Activated T-helper 2 cell treated with anti-CD3 and anti-CD28 coated beads, Interferon-gamma antibody, Interleukin-2, Interleukin-4, amounts not matched to agents 10 μg/mL and 5 μg/mL and 100 μg/mL, durations not matched to agents 14 hours and 24 hours and 36 hours (primary cell): Measurements from ENCODE around the gene CD74. TPM values are rescaled to one million over a fixed set of nuclear protein-coding genes. Genes with fewer than 3 reads are reported as not detected.
A peak's percentile ranks its signal among the peaks of the same experiment; 100 is the strongest.

ENCODE experiments used
- DNase-seq: peaks from one replicate; pipeline ENCODE4 v3.0.0; 2021; ENCODE audit warnings: low spot score
- H3K27ac Mint-ChIP-seq: one replicate; pipeline ENCODE4 v1.8.0; 2021; ENCODE audit warnings: mixed read lengths
- H3K27me3 Mint-ChIP-seq: one replicate; pipeline ENCODE4 v1.8.0; 2021; ENCODE audit warnings: low read depth, mixed read lengths
- H3K36me3 Mint-ChIP-seq: one replicate; pipeline ENCODE4 v1.8.0; 2021; ENCODE audit warnings: low read depth, mixed read lengths
- H3K4me1 Mint-ChIP-seq: one replicate; pipeline ENCODE4 v1.8.0; 2021; ENCODE audit warnings: low read depth, mixed read lengths
- H3K4me3 Mint-ChIP-seq: one replicate; pipeline ENCODE4 v1.8.0; 2021; ENCODE audit warnings: low read depth, mild to moderate bottlenecking, moderate library complexity, mixed read lengths
- H3K9me3 Mint-ChIP-seq: one replicate; pipeline ENCODE4 v1.8.0; 2021; ENCODE audit warnings: mixed read lengths
- intact Hi-C: fragments of 100-400 bp; cut with micrococcal nuclease; formaldehyde crosslinking; loops from one replicate; pipeline ENCODE4 v1.15.1; 2023
- total RNA-seq: library from RNA; stranded (reverse); gene quantifications from 2 replicates; pipeline ENCODE4 v1.2.3, GENCODE V29; 2022

CD74 gene
- total RNA-seq, 1 donor from 2014 or later: 452 TPM

DNA sequence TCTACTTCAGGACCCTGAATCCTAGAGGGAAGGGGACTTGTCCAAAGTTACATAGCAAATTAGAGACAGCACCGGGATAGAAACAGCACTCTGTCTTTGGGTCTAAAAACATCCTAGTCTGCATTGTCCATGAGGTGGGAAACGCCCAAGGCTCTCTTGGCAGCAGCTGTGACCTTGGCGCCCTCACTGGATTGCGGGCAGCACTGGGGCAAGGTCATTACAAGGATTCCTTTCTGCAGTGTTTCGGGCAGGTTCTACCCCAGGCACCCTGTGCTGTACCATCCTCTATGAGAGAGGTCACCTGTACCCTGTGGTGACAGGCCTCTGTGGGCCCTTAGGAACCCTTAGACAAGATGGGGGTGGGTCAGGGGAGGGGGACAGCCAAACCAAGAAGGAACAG, 8.6 kb downstream of the CD74 start:
- peaks cover 61% of the 10 kb centered on the region for H3K36me3 Mint-ChIP-seq

DNA sequence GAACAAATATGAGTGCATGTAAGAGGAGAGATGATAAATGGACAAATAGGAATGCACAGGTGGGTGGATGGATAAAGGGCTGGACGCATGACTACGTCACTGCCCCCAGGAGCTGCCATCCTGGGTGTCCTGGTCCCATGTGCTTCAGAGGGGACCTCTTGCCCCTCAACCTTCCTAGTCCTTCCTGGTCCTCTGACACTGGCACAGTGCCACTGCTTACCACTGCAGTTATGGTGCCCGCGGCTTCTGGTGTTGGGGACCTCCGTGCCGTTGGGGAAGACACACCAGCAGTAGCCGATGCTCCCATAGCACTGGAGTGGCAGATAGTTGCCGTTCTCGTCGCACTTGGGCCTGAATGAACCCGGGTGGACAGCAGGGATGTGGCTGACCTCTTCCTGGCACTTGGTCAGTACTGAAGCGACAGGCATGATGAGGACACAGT, 9.8 kb downstream of the CD74 start:
- intact Hi-C loops: no loop called here
- no peak for DNase-seq
- Mint-ChIP-seq H3K27me3 (no peaks in the 10 kb centered on the region), H3K4me3 (no peak overlapping the region), H3K4me1 (peaks cover 3% of the 10 kb centered on the region), H3K9me3 (no peaks in the 10 kb centered on the region), H3K36me3 (peaks cover 63% of the 10 kb centered on the region), H3K27ac (peak overlapping the region; percentile 2)

More for the DNA sequence above, 8.6 kb downstream of the CD74 start:
- Mint-ChIP-seq H3K27ac (no peak overlapping the region), H3K27me3 (no peaks in the 10 kb centered on the region), H3K4me1 (peaks cover 7% of the 10 kb centered on the region), H3K9me3 (no peaks in the 10 kb centered on the region), H3K4me3 (no peak overlapping the region)
- no peak for DNase-seq
- intact Hi-C loops: no loop called here

DNA sequence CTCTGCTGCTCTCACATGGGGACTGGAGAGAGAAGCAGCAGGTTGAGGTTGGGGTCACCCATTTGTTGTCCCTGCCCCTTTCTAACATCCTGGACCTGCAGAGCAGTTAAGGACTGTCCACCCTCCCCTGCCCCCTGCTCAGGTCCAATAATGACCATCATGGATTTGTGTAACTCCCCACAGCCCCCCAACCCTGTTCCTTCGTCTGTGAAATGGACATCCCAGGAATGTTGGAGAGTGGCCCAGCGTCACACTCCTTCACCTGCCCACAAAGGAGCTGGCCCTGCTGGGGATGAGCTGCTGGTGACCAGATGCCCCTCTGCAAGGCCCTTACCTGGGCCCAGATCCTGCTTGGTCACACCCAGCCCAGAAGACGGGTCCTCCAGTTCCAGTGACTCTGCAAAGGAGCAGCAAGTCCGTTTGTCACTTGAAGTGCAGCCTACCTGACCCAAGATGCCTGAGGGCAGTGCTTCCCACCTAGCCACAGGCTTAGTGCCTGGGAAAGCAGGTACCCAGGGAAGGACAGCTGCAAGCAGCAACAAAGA, 10.4 kb downstream of the CD74 start:
- intact Hi-C loops: no loop called here
- Mint-ChIP-seq H3K4me1 (peaks cover 3% of the 10 kb centered on the region), H3K27me3 (no peaks in the 10 kb centered on the region), H3K9me3 (no peaks in the 10 kb centered on the region), H3K27ac (peak overlapping the region; percentile 2), H3K36me3 (peaks cover 63% of the 10 kb centered on the region), H3K4me3 (no peak overlapping the region)
- DNase-seq: no peak

GRCh38 chr5:150401376-150402228, 11.1 kb downstream of the CD74 start:
- no peak overlapping the region for H3K4me3 Mint-ChIP-seq
- H3K27ac Mint-ChIP-seq: peak overlapping the region; percentile 25
- H3K27me3 Mint-ChIP-seq: no peaks in the 10 kb centered on the region
- intact Hi-C loops: no loop called here
- peaks cover 3% of the 10 kb centered on the region for H3K4me1 Mint-ChIP-seq
- H3K9me3 Mint-ChIP-seq: no peaks in the 10 kb centered on the region
- H3K36me3 Mint-ChIP-seq: peaks cover 59% of the 10 kb centered on the region
- DNase-seq: no peak

DNA sequence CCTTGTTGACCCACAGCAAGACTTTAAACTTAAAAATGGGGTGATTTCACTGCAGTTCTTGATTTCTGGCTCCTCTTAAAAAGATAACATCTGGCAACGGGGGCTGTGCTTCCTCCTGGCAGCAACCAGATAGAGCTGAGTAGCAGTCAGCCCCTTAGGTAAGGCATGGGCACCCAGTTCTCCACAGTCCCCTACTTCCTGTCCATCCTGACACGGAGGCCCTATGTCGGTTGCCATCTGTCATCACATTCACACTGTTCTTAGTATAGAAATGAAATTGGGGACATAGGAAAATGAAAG, 11.7 kb downstream of the CD74 start:
- no peaks in the 10 kb centered on the region for H3K27me3 Mint-ChIP-seq
- no peak for DNase-seq
- H3K4me1 Mint-ChIP-seq: peaks cover 3% of the 10 kb centered on the region
- H3K4me3 Mint-ChIP-seq: no peak overlapping the region
- peak overlapping the region; percentile 25 for H3K27ac Mint-ChIP-seq
- no peaks in the 10 kb centered on the region for H3K9me3 Mint-ChIP-seq
- H3K36me3 Mint-ChIP-seq: peaks cover 62% of the 10 kb centered on the region
- intact Hi-C loops: no loop called here

- peaks cover 65% of the 10 kb centered on the region for H3K36me3 Mint-ChIP-seq
- H3K4me1 Mint-ChIP-seq: peaks cover 3% of the 10 kb centered on the region
- no peak for DNase-seq
- no peaks in the 10 kb centered on the region for H3K9me3 Mint-ChIP-seq
- intact Hi-C loops: no loop called here
- no peak overlapping the region for H3K4me3 Mint-ChIP-seq
- H3K27ac Mint-ChIP-seq: peak overlapping the region; percentile 35
- H3K27me3 Mint-ChIP-seq: no peaks in the 10 kb centered on the region
Observed at GRCh38 chr5:150400316-150401075, 12.2 kb downstream of the CD74 start.

- Mint-ChIP-seq H3K4me3 (no peak overlapping the region), H3K27me3 (no peaks in the 10 kb centered on the region), H3K27ac (no peak overlapping the region), H3K9me3 (no peaks in the 10 kb centered on the region), H3K4me1 (peaks cover 3% of the 10 kb centered on the region), H3K36me3 (peaks cover 67% of the 10 kb centered on the region)
- intact Hi-C loops: loop anchor here (5.0 kb wide), 1 partner anchor 38 kb away; no protein-coding TSS in a partner anchor
- no peak for DNase-seq
Observed at GRCh38 chr5:150399524-150400211, 13.0 kb downstream of the CD74 start.

GRCh38 chr5:150398722-150399523, 13.8 kb downstream of the CD74 start:
- Mint-ChIP-seq H3K27ac (no peak overlapping the region), H3K27me3 (no peaks in the 10 kb centered on the region), H3K4me1 (peaks cover 5% of the 10 kb centered on the region), H3K4me3 (no peak overlapping the region), H3K9me3 (no peaks in the 10 kb centered on the region), H3K36me3 (peaks cover 65% of the 10 kb centered on the region)
- intact Hi-C loops: loop anchor here (5.0 kb wide), 1 partner anchor 38 kb away; no protein-coding TSS in a partner anchor
- DNase-seq: no peak

- Mint-ChIP-seq H3K27ac (peak overlapping the region; percentile 35), H3K9me3 (no peaks in the 10 kb centered on the region), H3K27me3 (no peaks in the 10 kb centered on the region), H3K4me1 (peaks cover 5% of the 10 kb centered on the region), H3K36me3 (peaks cover 66% of the 10 kb centered on the region), H3K4me3 (no peak overlapping the region)
- intact Hi-C loops: loop anchor here (5.0 kb wide), 1 partner anchor 39 kb away; no protein-coding TSS in a partner anchor
- DNase-seq: no peak
Observed at GRCh38 chr5:150397782-150398721, 14.7 kb downstream of the CD74 start.

- intact Hi-C loops: loop anchor here (5.0 kb wide), 1 partner anchor 40 kb away; no protein-coding TSS in a partner anchor
- H3K27ac Mint-ChIP-seq: no peak overlapping the region
- no peak for DNase-seq
- peaks cover 61% of the 10 kb centered on the region for H3K36me3 Mint-ChIP-seq
- peaks cover 5% of the 10 kb centered on the region for H3K4me1 Mint-ChIP-seq
- H3K27me3 Mint-ChIP-seq: no peaks in the 10 kb centered on the region
- H3K4me3 Mint-ChIP-seq: no peak overlapping the region
- no peaks in the 10 kb centered on the region for H3K9me3 Mint-ChIP-seq
Observed at GRCh38 chr5:150397146-150397781, 15.4 kb downstream of the CD74 start.

DNA sequence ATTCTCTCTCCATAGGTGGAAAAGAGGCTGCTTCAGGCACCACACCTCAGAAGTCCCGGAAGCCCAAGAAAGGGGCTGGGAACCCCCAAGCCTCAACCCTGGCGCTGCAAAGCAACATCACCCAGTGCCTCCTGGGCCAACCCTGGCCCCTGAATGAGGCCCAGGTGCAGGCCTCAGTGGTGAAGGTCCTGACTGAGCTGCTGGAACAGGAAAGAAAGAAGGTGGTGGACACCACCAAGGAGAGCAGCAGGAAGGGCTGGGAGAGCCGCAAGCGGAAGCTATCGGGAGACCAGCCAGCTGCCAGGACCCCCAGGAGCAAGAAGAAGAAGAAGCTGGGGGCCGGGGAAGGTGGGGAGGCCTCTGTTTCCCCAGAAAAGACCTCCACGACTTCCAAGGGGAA, 16.4 kb downstream of the CD74 start:
- Mint-ChIP-seq H3K36me3 (peaks cover 59% of the 10 kb centered on the region), H3K4me1 (peaks cover 2% of the 10 kb centered on the region), H3K9me3 (no peaks in the 10 kb centered on the region), H3K4me3 (no peak overlapping the region), H3K27me3 (no peaks in the 10 kb centered on the region), H3K27ac (peak overlapping the region; percentile 60)
- no peak for DNase-seq
- intact Hi-C loops: loop anchor here (5.0 kb wide), 1 partner anchor 41 kb away; no protein-coding TSS in a partner anchor
